ENCODE measurements around the gene ARHGAP9.

The ARHGAP9 gene

GRCh38 chr12:57462912-57463253 is 16.8 kb downstream of the ARHGAP9 start:
- no peak overlapping the region for H3K4me3 ChIP-seq (ENCODE audit: low read depth, low read length)
- TF ChIP-seq CTCF (IDR thresholded peaks at IDR 0.05; ENCODE audit: borderline replicate concordance, insufficient read depth, low read depth, low read length), result no peak

GRCh38 chr12:57462251-57462911 is 17.3 kb downstream of the ARHGAP9 start:
- H3K4me3 ChIP-seq (ENCODE audit: low read depth, low read length), result peak overlapping the region; percentile 63
- peak; percentile 95 for TF ChIP-seq CTCF (IDR thresholded peaks at IDR 0.05; ENCODE audit: borderline replicate concordance, insufficient read depth, low read depth, low read length)

GRCh38 chr12:57461917-57462250 is 17.8 kb downstream of the ARHGAP9 start:
- TF ChIP-seq CTCF (IDR thresholded peaks at IDR 0.05; ENCODE audit: borderline replicate concordance, insufficient read depth, low read depth, low read length), result no peak
- H3K4me3 ChIP-seq (ENCODE audit: low read depth, low read length), result peak overlapping the region; percentile 63

- peak overlapping the region; percentile 63 for H3K4me3 ChIP-seq (ENCODE audit: low read depth, low read length)
- no peak for TF ChIP-seq CTCF (IDR thresholded peaks at IDR 0.05; ENCODE audit: borderline replicate concordance, insufficient read depth, low read depth, low read length)
Observed at GRCh38 chr12:57461276-57461916, 18.3 kb downstream of the ARHGAP9 start.

- no peak for TF ChIP-seq CTCF (IDR thresholded peaks at IDR 0.05; ENCODE audit: borderline replicate concordance, insufficient read depth, low read depth, low read length)
- H3K4me3 ChIP-seq (ENCODE audit: low read depth, low read length), result no peak overlapping the region
Observed at GRCh38 chr12:57460841-57461275, 18.8 kb downstream of the ARHGAP9 start.

GRCh38 chr12:57460468-57460784 is 19.2 kb downstream of the ARHGAP9 start:
- H3K4me3 ChIP-seq (ENCODE audit: low read depth, low read length), result no peak overlapping the region
- TF ChIP-seq CTCF (IDR thresholded peaks at IDR 0.05; ENCODE audit: borderline replicate concordance, insufficient read depth, low read depth, low read length), result no peak

- H3K4me3 ChIP-seq (ENCODE audit: low read depth, low read length), result peak within 1 kb of the TSS; percentile 56
- no peak for TF ChIP-seq CTCF (IDR thresholded peaks at IDR 0.05; ENCODE audit: borderline replicate concordance, insufficient read depth, low read depth, low read length)
Observed at GRCh38 chr12:57459750-57460467, 19.8 kb downstream of the ARHGAP9 start, which contains the start of gene GLI1. Gene GLI1, plus strand, starts transcription at chr12:57459785. Its CDS starts 3,907 bp downstream, at chr12:57463692.

Data from GM12875 (cell line).